Upper lobe of left lung (tissue), 4 donors: ENCODE measurements around the gene ZNF552.

Experiments used
- EP300 ChIP-seq, 4 donors: sonication (generic); formaldehyde crosslinking; IDR thresholded peaks; one replicate each; pipeline ENCODE4 v1.5.1; 2017; ENCODE audit warnings: antibody characterized with exemption in 4 of 4, control low read depth in 2 of 4
- POLR2A ChIP-seq, 4 donors: fragments of 450-650 bp; IDR thresholded peaks; one replicate each; pipeline ENCODE4 v1.5.1; 2016 to 2017; ENCODE audit warnings: antibody characterized with exemption in 4 of 4, mild to moderate bottlenecking in 2 of 4
- POLR2AphosphoS5 ChIP-seq, 2 donors: sonication (generic); formaldehyde crosslinking; IDR thresholded peaks; one replicate each; pipeline ENCODE4 v1.5.1; 2017; ENCODE audit warnings: antibody characterized with exemption in 2 of 2
- TF ChIP-seq, protein P1 (sequence below), 6 experiments: fragments of 450-650 bp in 4 of 6; fragments of 200-600 bp in 2 of 6; sonication (generic) in 2 of 6; IDR thresholded peaks; one replicate each; pipeline ENCODE4 v1.5.1; 2016 to 2019; ENCODE audit warnings: antibody characterized with exemption in 6 of 6

DNA sequence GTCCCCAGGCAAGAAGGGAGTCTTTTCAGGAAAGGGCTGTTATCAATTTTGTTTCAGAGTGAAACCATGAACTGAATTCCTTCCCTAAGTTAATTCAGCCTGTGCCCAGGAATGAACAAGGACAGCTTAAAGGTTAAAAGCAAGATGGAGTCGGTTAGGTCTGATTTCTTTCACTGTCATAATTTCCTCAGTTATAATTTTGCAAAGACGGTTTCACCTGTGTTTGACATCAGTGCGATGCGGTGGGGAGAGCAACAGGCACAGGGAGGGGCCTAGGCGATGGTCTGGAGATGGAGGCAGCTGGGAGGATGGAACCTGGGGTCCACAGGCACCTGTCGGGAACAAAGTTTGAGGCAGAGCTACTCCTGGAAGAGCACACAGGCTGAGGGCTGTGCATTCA, 5.9 kb upstream of the ZNF552 start:
- TF ChIP-seq POLR2A (IDR thresholded peaks at IDR 0.05) (no peak), EP300 (IDR thresholded peaks at IDR 0.05) (no peak), POLR2AphosphoS5 (IDR thresholded peaks at IDR 0.05) (no peak)
- TF ChIP-seq, protein P1, sequence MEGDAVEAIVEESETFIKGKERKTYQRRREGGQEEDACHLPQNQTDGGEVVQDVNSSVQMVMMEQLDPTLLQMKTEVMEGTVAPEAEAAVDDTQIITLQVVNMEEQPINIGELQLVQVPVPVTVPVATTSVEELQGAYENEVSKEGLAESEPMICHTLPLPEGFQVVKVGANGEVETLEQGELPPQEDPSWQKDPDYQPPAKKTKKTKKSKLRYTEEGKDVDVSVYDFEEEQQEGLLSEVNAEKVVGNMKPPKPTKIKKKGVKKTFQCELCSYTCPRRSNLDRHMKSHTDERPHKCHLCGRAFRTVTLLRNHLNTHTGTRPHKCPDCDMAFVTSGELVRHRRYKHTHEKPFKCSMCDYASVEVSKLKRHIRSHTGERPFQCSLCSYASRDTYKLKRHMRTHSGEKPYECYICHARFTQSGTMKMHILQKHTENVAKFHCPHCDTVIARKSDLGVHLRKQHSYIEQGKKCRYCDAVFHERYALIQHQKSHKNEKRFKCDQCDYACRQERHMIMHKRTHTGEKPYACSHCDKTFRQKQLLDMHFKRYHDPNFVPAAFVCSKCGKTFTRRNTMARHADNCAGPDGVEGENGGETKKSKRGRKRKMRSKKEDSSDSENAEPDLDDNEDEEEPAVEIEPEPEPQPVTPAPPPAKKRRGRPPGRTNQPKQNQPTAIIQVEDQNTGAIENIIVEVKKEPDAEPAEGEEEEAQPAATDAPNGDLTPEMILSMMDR (IDR thresholded peaks at IDR 0.05), result no peak
